Naive thymus-derived CD4-positive, alpha-beta T cell (primary cell): ENCODE results near the gene KIF5A. TPM values are rescaled to one million over a fixed set of nuclear protein-coding genes. Genes with fewer than 3 reads are reported as not detected.

Experiments used
- ATAC-seq: fragments of 150-1000 bp; cut with Tn5 transposase; 2 replicates; pipeline ENCODE4 v1.10.0; 2021; ENCODE audit warnings: mild to moderate bottlenecking, moderate library complexity
- CTCF ChIA-PET: fragments of 350-600 bp; sonication (Branson Sonifier 250); formaldehyde crosslinking; loops from one replicate; lab custom pipeline; 2021; ENCODE audit warnings: antibody characterized with exemption; lab: Charles Lee
- POLR2A ChIA-PET: fragments of 350-600 bp; sonication (Branson Sonifier 250); formaldehyde crosslinking; loops from one replicate; lab custom pipeline; 2021; ENCODE audit warnings: antibody characterized with exemption, inconsistent platforms; lab: Charles Lee
- DNase-seq, 9 donors: peaks; one replicate each; pipeline versions ENCODE4 v3.0.0 to v3.0.0-alpha.2; 2020 to 2022; ENCODE audit warnings: mixed read lengths in 1 of 9
- H3K27ac ChIP-seq: one replicate; pipeline ENCODE4 v1.7.0; 2013; ENCODE audit warnings: mild to moderate bottlenecking, low read depth, low read length, moderate library complexity
- H3K27me3 ChIP-seq, 2 donors: one replicate each; pipeline ENCODE4 v1.7.0; 2013; ENCODE audit warnings: low read length in 2 of 2, mild to moderate bottlenecking in 2 of 2, moderate library complexity in 2 of 2; ENCODE audit not compliant: control insufficient read depth in 2 of 2, insufficient read depth in 2 of 2
- H3K36me3 ChIP-seq, 3 experiments: 1 replicate in 2 of 3; 2 replicates in 1 of 3; pipeline ENCODE4 v1.7.0; 2013; ENCODE audit warnings: low read length in 3 of 3, mild to moderate bottlenecking in 3 of 3, moderate library complexity in 1 of 3; ENCODE audit not compliant: insufficient read depth in 3 of 3, control insufficient read depth in 2 of 3
- H3K4me1 ChIP-seq, 2 donors: one replicate each; pipeline ENCODE4 v1.7.0; 2013; ENCODE audit warnings: low read length in 2 of 2, mild to moderate bottlenecking in 2 of 2, moderate library complexity in 1 of 2; ENCODE audit not compliant: control insufficient read depth in 2 of 2, insufficient read depth in 2 of 2
- H3K4me3 ChIP-seq: 2 replicates; pipeline ENCODE4 v1.7.0; 2013; ENCODE audit warnings: mild to moderate bottlenecking, low read length
- H3K9me3 ChIP-seq, 3 experiments: 1 replicate in 2 of 3; 2 replicates in 1 of 3; pipeline ENCODE4 v1.7.0; 2013; ENCODE audit warnings: low read length in 3 of 3; ENCODE audit not compliant: control insufficient read depth in 2 of 3
- H3K27ac Mint-ChIP-seq, 9 donors: one replicate each; pipeline ENCODE4 v1.8.0; 2020 to 2022; ENCODE audit warnings: mixed read lengths in 9 of 9, mild to moderate bottlenecking in 8 of 9, moderate library complexity in 5 of 9, inconsistent platforms in 2 of 9
- H3K27me3 Mint-ChIP-seq, 5 donors: one replicate each; pipeline ENCODE4 v1.8.0; 2021 to 2022; ENCODE audit warnings: mixed read lengths in 5 of 5, mild to moderate bottlenecking in 1 of 5
- H3K36me3 Mint-ChIP-seq, 5 donors: one replicate each; pipeline ENCODE4 v1.8.0; 2020 to 2022; ENCODE audit warnings: mixed read lengths in 5 of 5, mild to moderate bottlenecking in 3 of 5, inconsistent platforms in 1 of 5
- H3K4me1 Mint-ChIP-seq, 7 donors: one replicate each; pipeline ENCODE4 v1.8.0; 2020 to 2022; ENCODE audit warnings: mixed read lengths in 7 of 7, mild to moderate bottlenecking in 3 of 7, inconsistent platforms in 1 of 7
- H3K4me3 Mint-ChIP-seq, 10 donors: one replicate each; pipeline ENCODE4 v1.8.0; 2020 to 2022; ENCODE audit warnings: mild to moderate bottlenecking in 10 of 10, mixed read lengths in 10 of 10, moderate library complexity in 6 of 10, inconsistent platforms in 2 of 10
- H3K9me3 Mint-ChIP-seq, 11 donors: one replicate each; pipeline ENCODE4 v1.8.0; 2020 to 2022; ENCODE audit warnings: mixed read lengths in 11 of 11, mild to moderate bottlenecking in 4 of 11, inconsistent platforms in 1 of 11, moderate library complexity in 1 of 11
- intact Hi-C, 2 donors: fragments of 100-400 bp; cut with micrococcal nuclease; formaldehyde crosslinking; loops; one replicate each; pipeline ENCODE4 v1.15.1; 2023
- polyA plus RNA-seq, 2 donors: library from polyadenylated mRNA; unstranded; fragments of 300-500 nt; fragmentation: Illumina TruSeq; gene quantifications; one replicate each; pipeline ENCODE4 v1.2.3, GENCODE V29; 2021
- total RNA-seq, 6 experiments: library from RNA in 5 of 6; stranded (reverse) in 5 of 6; gene quantifications; 1 replicate in 5 of 6; 2 replicates in 1 of 6; pipeline ENCODE4 v1.2.3 and lab custom pipeline; 2021 to 2026

The KIF5A gene
- total and polyA plus RNA-seq, 7 experiments from 2014 or later = 0.06 to 1.7 (median 1.0) TPM

DNA sequence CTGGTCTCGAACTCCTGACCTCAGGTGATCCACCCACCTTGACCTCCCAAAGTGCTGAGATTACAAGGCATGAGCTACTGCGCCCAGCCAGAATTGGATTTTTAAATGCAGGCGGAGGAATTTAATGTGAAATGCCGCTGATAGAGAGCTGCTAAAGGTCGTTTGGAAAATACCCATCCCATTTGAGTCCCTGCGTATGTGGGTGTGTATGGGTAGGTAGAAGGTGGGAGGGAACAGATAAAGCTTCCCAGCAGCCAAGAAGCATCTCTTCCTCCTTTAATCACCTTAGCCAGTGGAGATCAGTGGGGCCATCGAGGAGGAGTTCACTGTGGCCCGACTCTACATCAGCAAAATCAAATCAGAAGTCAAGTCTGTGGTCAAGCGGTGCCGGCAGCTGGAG, 25.0 kb downstream of the KIF5A start:
- H3K4me1 ChIP-seq = no peaks in the 10 kb centered on the region
- no peaks in the 10 kb centered on the region for H3K9me3 ChIP-seq
- no peak overlapping the region for H3K4me3 Mint-ChIP-seq
- ATAC-seq (no peak), DNase-seq (no peak)
- no peaks in the 10 kb centered on the region for H3K36me3 ChIP-seq
- H3K9me3 Mint-ChIP-seq = peaks cover 0 to 2% (median 0%) of the 10 kb centered on the region in 11 donors
- H3K27ac Mint-ChIP-seq = no peak overlapping the region
- H3K36me3 Mint-ChIP-seq = peaks cover 0 to 15% (median 0%) of the 10 kb centered on the region in 5 donors
- H3K4me3 ChIP-seq = no peak overlapping the region
- H3K27me3 Mint-ChIP-seq = no peaks in the 10 kb centered on the region
- H3K27ac ChIP-seq = no peak overlapping the region
- POLR2A ChIA-PET = no interaction called here
- H3K4me1 Mint-ChIP-seq = no peaks in the 10 kb centered on the region
- H3K27me3 ChIP-seq = no peaks in the 10 kb centered on the region
- intact Hi-C loops = no loop called here
- CTCF ChIA-PET = interaction anchor here (1.3 to 2.7 kb wide), 2 partner anchors 10 to 47 kb away, joined by 3 to 13 read pairs; no protein-coding TSS in a partner anchor

DNA sequence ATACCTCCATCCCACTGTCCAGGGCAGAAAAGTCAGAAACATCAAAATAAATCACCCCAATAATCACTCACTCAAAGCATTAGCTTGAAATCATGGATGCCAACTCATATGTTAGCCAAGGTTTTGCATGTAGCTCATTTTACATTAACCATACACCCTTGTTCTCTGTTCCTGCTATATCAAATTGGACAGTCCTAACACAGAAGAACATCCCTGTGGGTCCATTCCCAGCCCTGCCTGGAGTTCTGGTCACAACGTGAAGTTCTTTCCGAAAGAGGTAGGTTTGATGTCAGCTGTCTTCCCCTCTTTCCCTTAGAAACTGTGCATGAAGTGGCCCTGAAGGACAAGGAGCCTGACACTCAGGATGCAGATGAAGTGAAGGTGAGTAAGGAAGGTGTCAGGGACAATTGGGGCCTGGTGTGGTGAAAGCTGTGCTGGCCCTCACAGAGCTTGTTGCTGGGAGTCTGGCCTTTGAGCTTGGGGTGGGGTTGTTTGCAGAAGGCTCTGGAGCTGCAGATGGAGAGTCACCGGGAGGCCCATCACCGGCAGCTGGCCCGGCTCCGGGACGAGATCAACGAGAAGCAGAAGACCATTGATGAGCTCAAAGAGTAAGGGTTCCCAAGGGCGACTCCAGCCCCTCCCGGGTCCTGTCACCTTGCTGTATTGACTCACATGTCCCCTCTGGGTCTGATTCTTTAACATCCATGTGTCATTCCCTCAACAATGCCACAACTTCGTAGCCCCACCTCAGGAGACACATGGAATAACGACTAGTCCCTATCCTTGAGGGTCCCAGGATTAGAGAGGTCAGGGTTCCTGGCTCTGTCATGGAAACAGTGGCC, 26.1 kb downstream of the KIF5A start:
- Mint-ChIP-seq H3K4me3 (no peak overlapping the region), H3K27me3 (no peaks in the 10 kb centered on the region), H3K36me3 (peaks cover 0 to 15% (median 0%) of the 10 kb centered on the region in 5 donors), H3K9me3 (peaks cover 0 to 4% (median 0%) of the 10 kb centered on the region in 11 donors), H3K27ac (peak overlapping the region in 1 of 9 donors; percentile 6), H3K4me1 (no peaks in the 10 kb centered on the region)
- H3K27ac ChIP-seq = no peak overlapping the region
- no peak overlapping the region for H3K4me3 ChIP-seq
- no peaks in the 10 kb centered on the region for H3K36me3 ChIP-seq
- POLR2A ChIA-PET = no interaction called here
- H3K27me3 ChIP-seq = no peaks in the 10 kb centered on the region
- DNase-seq (no peak), ATAC-seq (no peak)
- H3K4me1 ChIP-seq = no peaks in the 10 kb centered on the region
- no peaks in the 10 kb centered on the region for H3K9me3 ChIP-seq
- CTCF ChIA-PET = interaction anchor here (0.6 to 2.7 kb wide), 4 partner anchors 8 to 363 kb away, joined by 3 to 13 read pairs (median 4); no protein-coding TSS in a partner anchor
- intact Hi-C loops = no loop called here

DNA sequence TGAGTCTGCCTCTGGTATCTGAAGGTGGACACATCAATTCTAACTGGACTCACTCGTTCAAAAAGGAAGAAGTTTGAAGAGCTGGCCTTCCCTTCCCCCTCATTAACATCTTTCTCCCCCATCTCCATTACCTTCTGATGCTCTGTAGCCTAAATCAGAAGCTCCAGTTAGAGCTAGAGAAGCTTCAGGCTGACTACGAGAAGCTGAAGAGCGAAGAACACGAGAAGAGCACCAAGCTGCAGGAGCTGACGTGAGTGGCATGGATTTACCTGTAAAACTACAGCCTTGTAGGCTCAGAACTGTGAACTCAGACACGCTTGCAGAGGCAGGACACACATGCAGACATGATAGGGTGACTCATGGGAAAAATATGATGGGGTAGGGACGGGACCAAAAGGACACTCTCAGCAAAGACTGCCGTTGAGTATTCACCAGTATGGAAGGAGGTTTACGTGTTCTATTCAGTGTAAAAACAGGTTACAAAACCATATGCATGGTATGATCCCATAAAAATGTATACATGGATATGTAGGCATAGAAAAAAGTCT, 26.8 kb downstream of the KIF5A start:
- ChIA-PET CTCF (interaction anchor here (1.0 kb wide), 1 partner anchor 12 kb away, joined by 4 read pairs; no protein-coding TSS in a partner anchor), POLR2A (no interaction called here)
- H3K27me3 ChIP-seq = no peaks in the 10 kb centered on the region
- intact Hi-C loops = no loop called here
- no peaks in the 10 kb centered on the region for H3K9me3 ChIP-seq
- H3K4me1 ChIP-seq = no peaks in the 10 kb centered on the region
- ATAC-seq = no peak
- Mint-ChIP-seq H3K4me3 (no peak overlapping the region), H3K36me3 (peaks cover 0 to 12% (median 0%) of the 10 kb centered on the region in 5 donors), H3K4me1 (no peaks in the 10 kb centered on the region), H3K9me3 (peaks cover 0 to 4% (median 0%) of the 10 kb centered on the region in 11 donors), H3K27ac (peak overlapping the region in 1 of 9 donors; percentile 6), H3K27me3 (no peaks in the 10 kb centered on the region)
- no peak overlapping the region for H3K4me3 ChIP-seq
- H3K36me3 ChIP-seq = no peaks in the 10 kb centered on the region
- no peak overlapping the region for H3K27ac ChIP-seq
- DNase-seq = no peak

DNA sequence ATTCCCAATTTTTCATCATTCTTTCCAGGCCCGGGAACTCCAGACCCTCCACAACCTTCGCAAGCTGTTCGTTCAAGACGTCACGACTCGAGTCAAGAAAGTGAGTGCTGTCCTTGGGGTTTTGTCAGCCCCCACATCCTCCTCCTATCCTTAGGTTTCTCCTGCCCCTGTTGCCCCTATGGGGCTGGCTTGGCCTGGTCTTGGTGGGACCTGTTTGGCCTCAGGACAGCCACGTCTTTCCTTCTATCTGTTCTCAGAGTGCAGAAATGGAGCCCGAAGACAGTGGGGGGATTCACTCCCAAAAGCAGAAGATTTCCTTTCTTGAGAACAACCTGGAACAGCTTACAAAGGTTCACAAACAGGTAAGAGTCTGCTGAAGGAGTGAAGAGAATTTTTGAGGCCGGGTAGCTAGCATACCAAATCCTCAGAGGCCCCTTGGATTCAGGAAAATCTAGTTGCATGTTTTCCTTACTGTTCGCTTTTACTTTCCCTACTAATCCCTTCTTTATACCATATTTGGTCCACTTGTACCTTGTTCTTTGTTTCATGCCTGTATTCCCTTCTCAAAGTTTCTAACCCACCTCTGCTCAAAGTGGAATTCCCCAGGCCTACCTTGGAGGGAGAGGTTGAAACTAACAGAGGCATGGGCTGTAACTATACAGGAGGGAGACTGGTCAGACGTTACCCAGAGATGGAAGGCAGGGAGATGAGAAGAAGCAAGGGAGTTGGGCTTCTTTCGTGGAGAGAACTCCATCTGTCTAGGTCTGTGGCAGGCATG, 28.3 kb downstream of the KIF5A start:
- Histone ChIP-seq H3K36me3 (no peaks in the 10 kb centered on the region), H3K9me3 (no peaks in the 10 kb centered on the region), H3K27ac (no peak overlapping the region), H3K27me3 (no peaks in the 10 kb centered on the region), H3K4me3 (no peak overlapping the region), H3K4me1 (no peaks in the 10 kb centered on the region)
- CTCF ChIA-PET = no interaction called here
- Mint-ChIP-seq H3K4me1 (peaks cover under 1 to 2% (median 2%) of the 10 kb centered on the region in 7 donors), H3K27me3 (peaks cover 0 to 3% (median 2%) of the 10 kb centered on the region in 5 donors), H3K9me3 (peaks cover 0 to 1% (median 0%) of the 10 kb centered on the region in 11 donors), H3K36me3 (peaks cover 0 to 5% (median 0%) of the 10 kb centered on the region in 5 donors), H3K27ac (peak overlapping the region in 1 of 9 donors; percentile 16), H3K4me3 (no peak overlapping the region)
- ATAC-seq = no peak
- no peak for DNase-seq
- intact Hi-C loops = no loop called here
- POLR2A ChIA-PET = no interaction called here

DNA sequence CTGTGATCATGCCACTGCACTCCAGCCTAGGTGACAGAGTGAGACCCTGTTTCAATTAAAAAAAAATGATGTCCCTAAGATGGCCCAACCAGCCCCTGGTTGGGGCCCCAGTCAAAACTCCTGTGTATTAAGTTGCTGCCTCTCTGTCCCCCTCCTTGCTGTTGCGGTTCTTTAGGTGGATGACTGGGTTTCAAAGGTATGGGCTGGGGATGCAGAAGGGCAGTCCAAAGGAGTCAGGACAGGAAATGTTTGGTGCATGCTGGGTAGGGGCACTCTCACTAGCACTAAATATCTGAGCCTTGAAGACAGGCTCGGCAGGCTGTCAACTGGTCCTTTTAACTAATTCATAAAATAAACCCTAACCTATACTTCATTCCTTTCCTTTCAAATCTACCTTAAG, 29.2 kb downstream of the KIF5A start:
- intact Hi-C loops = no loop called here
- H3K27me3 Mint-ChIP-seq = peaks cover 0 to 9% (median 5%) of the 10 kb centered on the region in 5 donors
- peaks cover 0 to 5% (median 0%) of the 10 kb centered on the region in 5 donors for H3K36me3 Mint-ChIP-seq
- POLR2A ChIA-PET = no interaction called here
- Histone ChIP-seq H3K27me3 (no peaks in the 10 kb centered on the region), H3K36me3 (no peaks in the 10 kb centered on the region), H3K9me3 (no peaks in the 10 kb centered on the region), H3K27ac (no peak overlapping the region), H3K4me1 (no peaks in the 10 kb centered on the region), H3K4me3 (no peak overlapping the region)
- DNase-seq (no peak), ATAC-seq (no peak)
- H3K27ac Mint-ChIP-seq = no peak overlapping the region
- CTCF ChIA-PET = no interaction called here
- H3K4me3 Mint-ChIP-seq = no peak overlapping the region
- peaks cover 0 to 1% (median 0%) of the 10 kb centered on the region in 11 donors for H3K9me3 Mint-ChIP-seq
- peaks cover 5 to 10% (median 6%) of the 10 kb centered on the region in 7 donors for H3K4me1 Mint-ChIP-seq

DNA sequence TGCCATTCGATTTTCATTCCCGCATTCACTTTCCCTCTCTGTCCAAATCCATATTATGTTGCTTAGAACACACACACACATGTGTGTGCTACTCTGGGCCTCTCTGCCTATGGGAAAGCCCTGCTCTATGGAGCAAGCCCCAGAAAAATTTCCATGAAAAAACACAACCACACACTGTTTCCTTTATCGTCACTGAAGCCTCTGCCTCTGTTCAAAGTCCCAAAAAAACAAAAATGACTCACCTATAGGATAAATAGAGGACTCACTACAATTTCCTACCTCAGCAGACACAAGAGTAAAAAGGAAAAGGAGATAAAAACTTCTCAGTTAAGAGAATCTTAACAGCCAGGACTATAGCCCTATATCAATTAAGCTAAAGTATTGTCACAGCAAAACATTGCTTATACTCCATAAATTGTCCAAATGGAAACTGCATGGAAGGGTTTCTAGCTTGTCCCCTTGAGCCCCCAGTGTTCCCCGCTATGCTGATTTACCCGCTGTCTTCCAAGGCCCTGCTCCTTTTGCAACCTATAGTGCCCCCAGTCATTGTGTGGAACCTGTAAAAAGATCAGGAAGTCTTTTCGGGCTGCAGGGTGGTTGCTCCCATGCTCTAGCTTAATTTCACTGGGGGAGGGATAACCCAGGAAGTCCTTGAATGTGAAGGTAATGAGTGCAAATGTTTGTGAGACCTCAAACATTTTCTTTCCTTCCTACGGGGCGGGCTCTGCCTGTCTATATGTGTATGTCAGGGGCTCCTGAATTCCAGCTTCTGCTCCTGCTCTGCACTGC, 30.0 kb downstream of the KIF5A start:
- H3K27me3 Mint-ChIP-seq = peaks cover 0 to 9% (median 9%) of the 10 kb centered on the region in 5 donors
- H3K4me3 Mint-ChIP-seq = no peak overlapping the region
- H3K9me3 Mint-ChIP-seq = peaks cover 0 to 1% (median 0%) of the 10 kb centered on the region in 11 donors
- H3K4me1 Mint-ChIP-seq = peaks cover 5 to 15% (median 6%) of the 10 kb centered on the region in 7 donors
- peak overlapping the region in 2 of 9 donors; percentile 23 to 78 for H3K27ac Mint-ChIP-seq
- Histone ChIP-seq H3K4me1 (no peaks in the 10 kb centered on the region), H3K27me3 (no peaks in the 10 kb centered on the region), H3K9me3 (no peaks in the 10 kb centered on the region), H3K27ac (no peak overlapping the region), H3K4me3 (no peak overlapping the region), H3K36me3 (no peaks in the 10 kb centered on the region)
- POLR2A ChIA-PET = interaction anchor here (0.7 to 1.9 kb wide), 3 partner anchors 10 to 14 kb away, joined by 4 to 6 read pairs (median 4); no protein-coding TSS in a partner anchor
- peaks cover 0 to 5% (median 0%) of the 10 kb centered on the region in 5 donors for H3K36me3 Mint-ChIP-seq
- intact Hi-C loops = no loop called here
- CTCF ChIA-PET = interaction anchor here (1.3 to 7.6 kb wide), 4 partner anchors 33 to 117 kb away, joined by 3 to 72 read pairs (median 4); no protein-coding TSS in a partner anchor
- DNase-seq (no peak), ATAC-seq (no peak)
